NCI-H2081 treated with DMSO at 0.1 percent for 48 hours (cell line): ENCODE results near the gene ZCCHC24.

Source experiments
- DNase-seq: peaks from one replicate; lab custom pipeline; 2025; lab: John Stamatoyannopoulos, UW

ZCCHC24 gene

DNA sequence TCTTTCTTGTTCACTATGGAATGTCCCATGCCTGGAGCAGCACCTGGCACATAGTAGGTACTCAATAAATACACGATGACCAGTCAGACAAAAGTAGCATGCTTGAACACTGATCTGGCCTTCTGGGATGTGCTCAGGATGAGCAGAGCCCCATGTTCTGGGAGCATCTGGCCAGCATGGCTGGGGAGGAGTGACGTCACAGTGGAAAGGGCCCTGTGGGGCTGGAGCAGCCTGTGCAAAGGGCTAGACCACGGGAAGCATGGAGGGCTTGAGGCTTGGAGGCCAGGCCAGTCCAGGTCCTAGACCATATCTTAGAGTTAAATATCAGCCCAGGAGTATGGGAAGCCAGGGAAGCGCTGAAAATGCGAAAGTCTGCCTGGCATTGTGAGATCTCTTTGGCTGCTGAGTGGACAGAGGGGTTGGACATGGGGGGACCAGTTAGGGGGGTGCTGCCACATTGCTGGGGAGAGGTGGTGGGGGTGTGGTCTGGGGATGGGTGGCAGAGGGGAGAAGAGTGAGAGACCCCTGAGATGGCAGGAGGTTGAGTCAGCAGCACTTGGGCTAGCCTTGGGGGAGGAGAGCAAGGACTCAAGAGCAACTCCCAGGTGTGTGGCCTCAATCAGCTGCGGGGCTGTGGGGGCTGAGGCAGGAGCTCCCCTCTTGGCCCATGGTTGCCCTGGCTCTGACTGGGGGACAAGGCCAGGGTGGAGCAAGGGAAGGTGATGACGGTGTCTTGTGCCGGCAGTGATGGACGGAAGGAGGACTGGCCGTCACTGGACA lies 34.9 kb downstream of the ZCCHC24 start:
- no peak for DNase-seq

DNA sequence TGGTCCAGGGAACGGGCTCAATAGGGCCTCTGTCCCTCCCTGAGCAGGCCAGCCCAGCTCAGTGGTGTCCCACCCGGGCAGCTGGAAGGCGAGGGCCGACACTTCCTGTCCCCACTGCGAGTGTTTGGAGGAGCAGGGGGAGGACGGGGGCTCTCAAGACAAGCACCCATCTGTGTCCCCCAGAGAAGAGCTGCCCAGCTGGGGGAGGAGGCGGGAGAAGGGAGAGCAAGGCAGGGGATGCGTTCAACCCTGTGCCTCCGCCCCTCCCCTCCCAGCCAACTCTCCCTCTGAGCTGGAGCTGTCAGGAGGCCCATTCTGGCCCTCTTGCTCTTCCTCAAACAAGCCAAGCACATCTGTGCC lies 35.7 kb downstream of the ZCCHC24 start:
- no peak for DNase-seq

DNA sequence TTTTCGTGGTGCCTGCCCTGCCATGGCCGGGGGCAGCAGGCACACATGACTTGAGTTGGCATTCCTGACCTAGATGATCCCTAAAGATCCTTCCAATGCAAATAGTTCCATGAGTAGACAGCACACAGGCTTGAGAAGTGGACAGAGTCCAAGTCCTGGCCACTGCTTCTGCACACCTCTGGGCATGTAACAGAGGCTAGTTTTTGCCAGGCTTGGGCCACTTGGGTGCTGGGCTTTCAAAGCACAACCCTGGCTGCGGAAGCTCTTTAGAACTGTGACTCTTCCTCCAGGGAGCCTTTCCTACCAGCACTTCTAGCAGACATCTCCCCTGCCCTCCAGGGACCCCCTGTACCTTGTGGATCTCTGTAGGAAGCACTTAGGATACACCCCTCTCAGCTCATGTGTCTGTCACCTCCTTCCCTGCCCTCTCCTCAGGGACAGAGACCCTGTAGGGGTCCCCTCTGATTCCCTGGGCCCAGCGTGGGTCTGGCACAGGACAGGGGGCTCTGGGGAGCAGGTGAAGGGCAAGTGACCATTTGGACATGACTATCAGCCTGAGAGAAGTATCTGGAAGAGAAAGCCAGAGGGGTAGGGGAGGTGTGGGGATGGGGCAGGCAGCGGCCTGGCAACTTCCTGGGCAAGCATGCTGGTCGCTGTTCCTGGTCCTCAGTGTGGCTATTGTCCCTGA lies 36.2 kb downstream of the ZCCHC24 start:
- no peak for DNase-seq

DNA sequence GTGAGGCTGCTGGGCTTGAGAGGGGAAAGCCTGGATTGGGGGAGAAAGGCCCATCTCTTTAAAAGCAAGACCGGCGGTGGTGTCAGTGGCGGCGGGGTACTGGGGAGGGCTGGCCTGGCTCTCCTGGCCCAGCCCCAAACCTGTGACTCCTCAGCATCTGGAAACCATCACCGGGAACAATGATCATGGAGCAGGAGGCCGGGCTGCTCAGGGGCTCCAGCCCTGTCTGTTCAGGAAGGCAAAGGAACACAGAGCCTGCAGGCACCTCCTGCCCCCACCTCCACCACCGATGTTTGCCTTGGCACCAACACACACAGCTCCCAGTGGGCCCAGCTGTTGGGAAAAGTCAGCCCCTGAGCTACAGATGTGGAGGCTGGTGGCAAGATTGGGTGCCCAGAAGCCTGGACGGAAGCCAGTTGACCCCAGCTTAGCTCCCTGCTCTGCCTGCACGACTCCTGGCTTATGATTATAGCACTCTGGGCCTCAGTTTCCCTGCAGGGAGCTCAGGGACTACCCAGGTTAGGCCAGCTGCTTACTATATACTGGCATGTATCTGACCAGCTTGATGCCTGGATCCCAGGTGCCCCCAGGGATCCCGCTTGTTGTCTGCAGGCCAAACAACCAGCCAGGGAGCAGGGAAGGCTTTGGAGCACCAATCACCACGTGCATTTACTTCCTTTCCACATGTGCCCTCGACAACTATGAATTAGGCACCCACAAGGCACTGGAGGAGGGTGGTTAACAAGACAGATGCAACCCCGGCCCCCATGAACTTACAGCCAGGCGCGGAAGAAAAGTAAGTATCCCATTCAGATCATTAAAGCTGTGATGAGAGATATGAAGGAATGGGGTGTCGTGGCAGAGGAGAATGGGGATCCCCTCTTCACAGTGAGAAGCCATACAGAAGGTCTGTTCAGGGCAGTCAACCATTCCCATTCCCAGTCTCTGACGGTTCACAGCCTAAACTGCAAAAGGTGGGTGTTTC lies 37.3 kb downstream of the ZCCHC24 start:
- no peak for DNase-seq

DNA sequence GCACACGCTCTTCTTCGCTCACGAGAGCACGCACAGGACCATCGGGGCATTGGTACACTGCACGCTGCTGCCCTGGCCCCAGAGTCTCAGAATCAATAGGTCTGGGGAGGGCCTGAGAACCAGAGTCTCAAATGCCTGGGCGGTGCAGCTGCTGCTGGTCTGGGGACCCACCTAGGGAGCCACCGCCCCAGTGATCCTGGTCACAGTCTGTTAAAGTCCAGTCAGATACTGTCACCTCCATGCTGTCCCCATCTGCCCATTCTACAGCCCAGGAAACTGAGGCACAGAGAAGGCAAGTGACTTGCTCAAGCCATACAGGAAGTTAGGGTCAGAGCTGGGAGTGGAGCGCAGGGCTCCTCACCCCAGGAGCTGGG lies 38.0 kb downstream of the ZCCHC24 start:
- no peak for DNase-seq

DNA sequence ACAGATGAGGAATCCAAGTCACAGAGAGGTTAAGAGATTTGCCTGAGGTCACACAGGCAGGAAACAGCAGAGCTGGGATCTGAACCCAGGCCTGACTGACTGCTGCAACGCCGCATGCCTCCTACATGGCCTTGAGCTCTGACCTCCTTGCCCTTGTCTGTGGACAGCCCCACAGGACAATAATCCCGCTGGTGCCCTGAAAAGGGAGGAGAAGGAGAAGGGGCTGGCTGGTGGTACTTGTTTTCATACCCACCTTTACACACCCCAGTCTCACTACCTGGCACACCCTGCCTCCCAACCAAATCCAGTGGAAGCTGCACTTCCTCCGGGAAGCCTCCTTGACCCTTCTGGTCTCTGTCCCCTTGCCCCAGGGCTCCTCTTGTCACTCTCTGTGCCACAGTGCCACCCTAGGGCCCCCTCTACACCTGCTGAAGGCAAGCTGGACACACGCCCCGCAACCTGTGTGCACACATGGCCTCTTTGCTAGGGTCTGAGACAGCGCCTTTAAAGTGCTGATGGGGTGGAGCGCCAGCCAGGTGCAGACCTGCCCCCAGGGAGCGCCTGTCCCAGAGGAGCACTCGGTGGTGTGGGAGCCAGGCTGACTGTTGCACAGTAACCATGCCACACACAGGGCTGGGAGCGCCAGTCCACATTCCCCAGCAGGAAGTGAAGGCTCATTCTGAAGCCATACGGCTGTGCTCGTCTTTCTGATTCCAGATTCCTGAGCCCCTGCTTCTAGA lies 38.6 kb downstream of the ZCCHC24 start:
- DNase-seq: no peak

DNA sequence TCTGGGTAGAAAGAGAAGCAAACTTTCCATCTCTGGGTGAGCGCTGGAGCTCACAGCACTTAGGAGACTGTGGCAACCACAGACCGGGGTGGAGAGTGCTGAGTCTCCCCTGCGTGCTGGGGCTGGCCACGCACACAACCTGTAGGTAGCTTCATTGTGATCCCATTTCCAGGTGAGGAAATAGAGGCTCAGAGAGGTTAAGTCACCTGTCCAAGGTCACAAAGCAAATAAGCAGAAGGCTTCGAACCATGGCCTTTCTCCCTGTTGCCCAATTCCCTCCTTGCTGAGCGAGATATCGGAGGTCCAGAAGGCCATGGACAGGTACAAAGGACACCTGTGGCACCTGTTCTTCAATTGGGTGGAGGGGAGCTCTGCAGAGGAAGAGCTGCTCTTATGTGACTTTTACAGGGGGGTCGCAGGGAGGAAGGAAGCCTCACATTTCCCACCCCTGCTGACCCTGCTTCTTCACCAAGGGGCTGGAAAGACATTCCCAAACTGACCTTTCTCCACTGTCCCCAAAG lies 39.4 kb downstream of the ZCCHC24 start:
- DNase-seq: no peak

DNA sequence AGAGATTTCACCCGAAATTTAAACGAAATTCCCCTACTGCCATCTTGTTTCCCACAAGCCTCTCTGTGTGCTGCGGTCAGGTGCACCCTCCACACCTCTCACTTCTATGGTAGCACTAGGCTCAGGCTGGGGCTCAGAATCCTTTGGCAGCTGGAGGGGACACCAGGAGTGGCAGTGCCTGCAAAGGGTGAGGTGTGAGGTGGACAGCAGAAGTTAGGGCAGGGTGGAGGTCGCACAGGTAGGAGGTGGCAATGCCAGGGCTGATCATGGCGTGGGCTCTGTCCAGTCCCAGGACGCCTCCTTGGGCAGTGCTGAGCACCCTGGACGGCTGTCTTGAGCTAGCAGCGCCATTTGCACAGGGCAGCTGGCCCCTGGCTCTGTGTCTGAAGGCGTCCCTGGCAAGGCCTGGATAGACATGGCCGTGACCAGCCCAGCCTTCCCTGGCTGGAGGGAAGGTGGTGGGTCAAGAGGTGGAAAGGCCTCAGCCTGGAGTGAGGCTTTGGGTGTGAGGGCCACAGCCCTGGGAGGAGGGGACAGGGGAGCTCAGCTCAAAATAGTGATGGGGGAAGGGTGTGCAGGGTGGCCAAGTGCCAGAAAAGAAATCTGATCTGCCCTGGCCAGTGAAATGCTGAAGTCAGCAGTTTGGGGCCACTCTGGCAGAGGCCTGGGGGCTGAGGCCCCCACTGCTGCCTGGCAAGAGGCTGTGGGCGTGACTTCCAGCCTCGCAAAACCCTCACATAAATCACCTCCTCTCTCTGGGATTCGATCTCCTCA lies 40.0 kb downstream of the ZCCHC24 start:
- DNase-seq: no peak

DNA sequence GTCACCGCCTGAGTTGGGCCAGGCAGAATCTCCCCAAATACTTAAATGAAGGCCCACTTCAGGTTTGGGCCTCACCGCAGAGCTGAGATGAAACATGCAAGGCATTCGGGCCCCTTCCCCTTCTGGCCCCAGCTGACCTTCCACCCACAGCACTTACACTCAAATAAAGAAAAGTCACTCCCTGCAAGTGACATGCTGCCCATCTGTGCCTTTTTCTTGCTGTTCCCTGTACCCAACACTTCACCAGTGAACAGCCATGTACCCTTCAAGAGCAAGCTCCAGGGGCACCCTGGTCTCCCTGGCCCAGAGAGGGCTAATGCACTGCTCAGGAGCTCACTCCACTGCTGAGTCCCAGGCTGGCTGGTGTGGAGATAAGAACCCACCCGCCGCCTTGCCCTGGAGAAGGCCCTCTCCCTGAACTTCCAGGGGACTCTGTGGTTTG lies 40.7 kb downstream of the ZCCHC24 start:
- no peak for DNase-seq

DNA sequence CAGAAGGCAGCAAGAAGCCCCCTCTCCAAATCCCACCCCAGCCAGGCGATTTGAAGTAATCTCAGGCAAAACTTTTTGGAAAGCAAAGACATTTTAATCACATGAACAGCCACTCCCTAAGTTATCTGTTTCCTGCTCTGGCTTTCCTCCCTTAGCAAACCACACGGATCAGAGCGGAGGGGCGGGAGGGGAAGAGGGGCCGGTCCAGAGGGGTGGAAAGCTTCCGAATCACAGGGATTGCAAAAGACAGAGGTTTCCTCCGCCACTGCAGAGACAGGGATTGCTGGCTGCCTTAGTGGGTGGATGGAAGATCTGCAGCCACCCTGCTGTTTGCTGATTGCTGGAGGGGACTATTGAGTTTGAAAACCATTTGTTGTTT lies 41.2 kb downstream of the ZCCHC24 start:
- DNase-seq: no peak

DNA sequence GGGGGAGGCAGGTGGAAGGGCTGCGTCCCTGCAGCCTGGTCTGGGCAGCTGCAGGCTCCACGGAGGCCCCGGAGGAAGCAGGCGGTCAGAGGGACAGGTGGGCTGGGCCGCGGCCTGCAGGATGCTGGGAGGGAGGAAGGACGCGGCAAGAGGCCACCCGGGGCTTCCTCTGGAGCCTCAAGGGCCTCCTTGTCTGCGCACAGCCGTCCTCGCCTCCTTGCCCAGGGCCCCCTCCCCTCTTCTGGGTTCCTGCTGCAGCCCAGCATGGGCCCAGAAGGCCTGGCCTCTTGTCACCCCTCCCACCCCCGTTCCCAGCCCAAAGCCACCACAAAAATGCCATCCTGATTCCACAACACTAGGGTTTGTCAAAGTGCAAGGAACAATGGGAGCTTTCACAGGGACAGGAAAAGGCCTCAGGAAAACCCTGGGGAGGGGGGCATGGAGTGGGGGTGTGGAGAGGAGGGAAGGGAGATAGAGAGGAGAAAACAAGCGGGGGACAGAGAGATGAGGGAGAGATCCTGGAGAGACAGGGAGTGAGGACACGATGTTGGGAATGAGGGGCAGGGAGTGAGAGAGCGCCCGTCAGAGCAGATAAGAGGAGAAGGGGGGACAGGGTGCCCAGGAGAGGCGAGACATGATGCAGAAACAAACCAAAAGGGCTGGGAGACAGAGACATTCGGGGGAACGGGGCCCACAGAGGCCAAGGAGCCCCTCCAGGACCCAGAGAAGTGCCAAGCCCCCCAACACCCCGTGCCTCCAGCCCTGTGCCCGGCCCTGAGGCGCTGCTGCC lies 41.8 kb downstream of the ZCCHC24 start:
- no peak for DNase-seq

DNA sequence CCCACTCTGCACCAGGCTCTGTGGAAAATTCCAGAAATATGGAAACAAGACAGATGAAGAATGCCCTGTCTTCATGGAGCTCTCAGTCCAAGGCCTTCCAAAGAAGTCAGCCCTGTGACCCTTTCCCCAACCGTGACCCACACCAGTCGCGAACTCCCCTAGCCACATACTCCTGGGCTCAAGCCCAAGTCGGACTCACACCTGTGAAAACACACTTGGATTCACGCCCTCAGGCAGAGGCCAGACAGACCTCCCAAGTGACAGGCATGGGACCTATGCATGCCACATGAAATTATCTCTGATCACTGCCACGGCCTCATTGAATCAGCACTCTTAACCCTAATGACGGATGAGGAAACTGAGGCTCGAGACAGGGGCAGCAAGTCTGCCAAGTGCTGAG lies 42.5 kb downstream of the ZCCHC24 start:
- no peak for DNase-seq

DNA sequence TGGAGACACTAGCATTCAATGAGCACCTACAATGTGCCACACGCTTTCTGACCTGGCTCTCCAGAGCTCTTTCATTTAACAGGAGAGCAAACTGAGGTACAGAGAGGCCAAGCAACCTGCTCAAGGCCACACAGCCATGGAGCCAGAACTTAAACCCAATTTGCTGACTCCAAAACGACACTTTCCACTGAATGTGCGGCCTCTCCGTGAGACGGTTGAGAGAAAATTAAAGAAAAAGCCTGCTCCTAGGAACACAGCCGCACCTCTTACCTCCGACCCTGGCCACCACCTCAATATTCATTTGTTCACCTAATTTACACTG lies 42.8 kb downstream of the ZCCHC24 start:
- DNase-seq: no peak

DNA sequence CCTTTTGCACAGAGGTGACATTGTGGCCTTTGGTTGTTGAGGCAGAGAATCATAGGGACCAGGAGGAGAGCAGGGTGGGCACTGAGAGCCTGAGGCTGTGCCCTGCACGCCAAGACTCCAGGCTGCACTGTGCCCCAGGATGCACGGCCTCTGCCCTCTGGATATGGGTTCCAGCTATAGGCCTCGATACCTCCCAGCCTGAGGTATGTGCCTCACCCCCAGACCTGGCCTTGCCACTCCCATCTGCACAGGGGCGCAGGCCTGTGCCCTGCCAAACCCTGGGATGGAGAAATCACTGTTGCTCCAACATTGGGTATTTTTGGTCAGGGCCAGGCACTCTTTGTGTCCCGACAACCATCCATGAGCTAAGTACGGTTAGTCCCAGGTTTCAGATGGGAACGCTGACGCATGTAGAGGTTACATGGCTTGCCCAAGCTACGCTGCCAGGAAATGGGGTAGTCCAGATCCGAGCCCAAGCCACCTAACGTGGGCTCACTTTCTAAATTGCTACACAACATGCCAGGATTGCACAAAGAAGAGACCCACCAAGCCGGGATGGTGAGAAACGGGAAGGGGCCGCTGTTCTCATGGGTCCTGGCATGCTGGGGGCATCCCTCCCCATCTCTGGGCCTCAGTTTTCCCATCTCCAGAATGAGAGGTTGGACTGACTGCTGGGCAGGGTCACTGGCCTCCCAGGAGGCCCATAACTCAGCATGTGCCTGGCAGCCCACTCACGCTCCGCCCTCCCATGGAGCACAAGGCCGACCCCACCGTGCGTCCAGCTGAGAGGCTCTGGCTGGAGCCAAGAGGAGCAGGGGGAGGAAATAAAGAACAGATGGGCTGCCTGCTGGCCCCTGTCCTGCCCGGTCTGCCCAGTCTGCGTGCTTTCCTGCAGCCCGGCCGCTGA lies 44.2 kb downstream of the ZCCHC24 start:
- DNase-seq: no peak

DNA sequence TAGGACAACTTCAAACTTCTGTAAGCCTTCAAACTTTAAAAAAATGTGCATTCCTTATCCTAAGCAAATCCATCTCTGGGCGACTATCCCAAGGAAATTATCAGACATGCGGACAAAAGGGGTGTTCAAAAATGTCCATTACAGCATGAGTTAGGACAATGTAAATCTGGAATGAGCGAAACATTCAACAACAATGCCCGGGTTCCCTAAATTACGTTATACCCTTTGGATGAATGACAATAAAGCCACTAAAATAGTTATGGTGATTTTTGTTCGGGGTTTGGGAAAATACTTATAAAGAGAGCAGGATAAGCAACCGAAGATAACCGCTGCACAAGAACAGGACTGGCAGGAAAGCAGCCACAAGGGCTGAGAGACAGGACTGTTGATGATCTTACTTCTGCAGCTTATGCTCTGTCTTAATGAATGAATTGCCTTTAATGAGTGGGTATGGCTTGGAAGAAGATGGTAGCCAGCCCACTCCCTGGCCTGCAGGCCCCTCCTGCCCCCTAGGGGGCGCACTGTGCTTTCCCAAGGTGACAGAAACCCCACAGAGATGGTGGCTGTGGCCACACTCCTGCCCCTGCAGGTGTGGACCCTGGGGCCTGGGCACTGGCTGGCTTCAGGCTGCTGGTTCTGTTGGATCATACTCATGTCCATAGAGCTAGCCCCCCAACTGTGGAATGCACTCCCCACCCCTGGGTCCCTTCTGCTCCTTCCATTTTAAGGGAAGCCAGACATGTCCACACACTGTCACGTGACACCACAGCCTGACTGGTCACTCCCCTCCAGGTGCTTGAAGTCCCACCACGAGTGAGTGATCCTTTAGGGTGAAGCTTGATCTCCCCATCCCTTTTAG lies 45.0 kb downstream of the ZCCHC24 start:
- DNase-seq: no peak

DNA sequence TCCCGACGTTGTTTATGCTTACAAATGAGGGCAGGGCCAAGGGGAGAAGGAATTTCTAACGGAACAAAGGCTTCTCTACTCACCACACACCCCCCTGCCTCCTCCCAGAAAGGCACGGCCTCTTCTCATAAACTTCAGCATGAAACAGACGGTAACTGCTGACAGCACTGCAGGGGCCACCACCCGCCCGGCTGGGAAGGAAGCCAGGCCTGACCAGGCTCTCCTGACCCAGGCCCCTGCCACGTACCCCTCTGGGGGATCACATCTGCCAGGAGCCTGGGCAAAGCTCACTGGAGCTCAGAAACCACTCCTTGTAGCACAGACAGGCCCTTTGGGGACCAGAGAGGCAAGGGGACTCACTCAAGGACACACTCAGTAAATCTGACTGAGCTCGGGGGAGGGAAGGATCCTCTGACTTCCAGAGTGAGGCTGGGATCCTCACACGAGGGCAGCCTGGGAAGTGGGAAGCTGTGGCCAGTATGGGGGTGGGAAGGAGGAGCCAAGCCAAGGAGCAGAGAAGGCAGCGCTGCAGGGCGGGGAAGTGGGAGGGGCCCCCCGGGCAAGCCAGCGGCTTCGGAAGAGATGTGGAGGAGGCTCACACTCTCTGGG lies 46.1 kb downstream of the ZCCHC24 start:
- DNase-seq: no peak

DNA sequence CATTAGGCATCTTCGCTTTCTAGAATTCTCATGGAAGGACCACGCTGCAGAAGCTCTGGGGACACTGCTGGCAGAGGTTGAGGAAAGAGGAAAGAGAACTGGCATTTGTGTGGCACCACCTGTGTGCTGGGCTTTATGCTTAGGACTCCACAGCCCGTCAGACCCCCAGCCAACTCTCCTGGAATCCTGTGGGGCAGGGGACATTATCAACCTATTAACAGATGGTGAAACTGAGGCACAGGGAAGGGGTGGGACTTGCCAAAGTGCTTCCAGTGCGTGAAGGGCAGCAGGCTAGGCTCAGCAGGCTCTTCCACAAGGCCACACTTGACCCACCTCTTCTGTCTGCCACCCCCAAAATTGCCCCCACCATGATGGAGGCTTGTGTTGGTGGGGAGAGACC lies 46.8 kb downstream of the ZCCHC24 start:
- DNase-seq: no peak
